ENCODE data around the gene MPZL3.

Gene MPZL3

DNA sequence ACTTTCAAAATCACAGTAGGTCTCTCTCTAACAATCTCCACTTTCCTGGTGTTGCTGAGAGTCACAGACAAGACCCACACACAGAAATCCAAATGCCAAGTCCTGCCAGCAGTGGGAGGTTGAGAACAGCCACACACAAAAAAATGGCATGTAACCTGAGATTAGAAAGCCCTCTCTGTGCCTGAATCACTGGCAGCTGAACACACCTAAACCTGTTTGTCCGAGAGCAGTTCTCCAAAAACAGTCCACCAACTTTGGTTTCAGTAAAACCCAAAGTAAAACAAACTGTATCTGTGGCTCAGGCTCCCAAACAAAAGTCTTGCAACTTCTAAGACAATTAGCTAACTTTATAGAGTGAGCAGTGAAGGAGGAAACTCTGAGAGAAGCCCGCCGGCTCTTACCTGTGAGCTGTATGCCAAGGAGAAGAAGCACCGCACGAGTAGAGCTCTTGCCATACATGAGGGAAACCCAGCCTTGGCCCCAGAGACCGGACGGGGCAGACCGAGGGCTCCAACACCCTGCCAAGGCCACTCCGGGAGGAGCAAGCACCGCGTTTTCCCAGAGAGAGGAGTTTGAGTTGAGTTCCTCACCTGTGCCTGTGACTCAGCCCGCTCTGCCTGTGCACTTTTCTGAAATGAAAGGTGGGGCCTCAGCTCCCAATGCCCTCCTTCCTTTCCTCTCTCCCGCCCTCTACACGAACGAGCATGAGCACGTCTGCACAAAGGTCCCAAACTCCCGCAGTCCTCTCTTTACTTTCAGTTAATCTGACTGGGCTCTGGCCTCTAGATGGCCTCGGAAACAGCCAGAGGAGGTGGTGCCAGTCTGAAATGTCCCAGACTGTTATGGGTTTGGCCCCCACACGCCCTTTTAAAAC lies 11.8 kb upstream of the MPZL3 start, which contains the start of gene MPZL2:
TSS of gene MPZL2 (minus strand) at position 603 of the 874 bp plus-strand sequence. CDS start at position 459, 144 bp downstream.
- in situ Hi-C loops (cut with HindIII; ENCODE audit: low pct_ligation_motif_present, low sequenced_read_pairs) = no loop called here
- H3K36me3 ChIP-seq (replicated peaks) = no peaks in the 10 kb centered on the region
- no peak for DNase-seq
- TF ChIP-seq, protein P1, sequence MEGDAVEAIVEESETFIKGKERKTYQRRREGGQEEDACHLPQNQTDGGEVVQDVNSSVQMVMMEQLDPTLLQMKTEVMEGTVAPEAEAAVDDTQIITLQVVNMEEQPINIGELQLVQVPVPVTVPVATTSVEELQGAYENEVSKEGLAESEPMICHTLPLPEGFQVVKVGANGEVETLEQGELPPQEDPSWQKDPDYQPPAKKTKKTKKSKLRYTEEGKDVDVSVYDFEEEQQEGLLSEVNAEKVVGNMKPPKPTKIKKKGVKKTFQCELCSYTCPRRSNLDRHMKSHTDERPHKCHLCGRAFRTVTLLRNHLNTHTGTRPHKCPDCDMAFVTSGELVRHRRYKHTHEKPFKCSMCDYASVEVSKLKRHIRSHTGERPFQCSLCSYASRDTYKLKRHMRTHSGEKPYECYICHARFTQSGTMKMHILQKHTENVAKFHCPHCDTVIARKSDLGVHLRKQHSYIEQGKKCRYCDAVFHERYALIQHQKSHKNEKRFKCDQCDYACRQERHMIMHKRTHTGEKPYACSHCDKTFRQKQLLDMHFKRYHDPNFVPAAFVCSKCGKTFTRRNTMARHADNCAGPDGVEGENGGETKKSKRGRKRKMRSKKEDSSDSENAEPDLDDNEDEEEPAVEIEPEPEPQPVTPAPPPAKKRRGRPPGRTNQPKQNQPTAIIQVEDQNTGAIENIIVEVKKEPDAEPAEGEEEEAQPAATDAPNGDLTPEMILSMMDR (IDR thresholded peaks at IDR 0.05; ENCODE audit: low read depth, low read length, missing control alignments) = no peak
- H3K27ac ChIP-seq = no peak within 1 kb of the TSS
- H3K4me3 ChIP-seq (ENCODE audit: low read depth, low read length) = no peak within 1 kb of the TSS
- peaks cover 31% of the 10 kb centered on the region for H3K27me3 ChIP-seq (replicated peaks)

DNA sequence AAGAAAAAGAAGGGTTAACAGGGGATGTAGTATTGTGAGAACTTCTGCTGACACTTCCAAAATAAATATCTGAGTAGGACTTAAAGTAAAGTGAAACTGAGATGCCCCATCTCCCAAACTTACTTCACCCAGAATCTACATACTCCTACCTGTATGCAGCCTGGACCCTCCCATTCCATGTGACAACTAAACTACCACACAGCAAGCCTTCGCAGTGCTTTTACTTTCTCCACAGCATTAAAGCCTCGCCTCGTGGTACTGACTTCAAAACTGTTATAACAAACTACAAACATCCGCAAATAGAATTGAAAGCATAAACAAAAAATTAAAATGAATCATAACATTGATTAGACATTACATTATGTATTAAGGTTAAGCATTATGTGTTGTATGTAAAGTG lies 10.9 kb upstream of the MPZL3 start:
- Histone ChIP-seq H3K27me3 (replicated peaks) (peaks cover 31% of the 10 kb centered on the region), H3K36me3 (replicated peaks) (no peaks in the 10 kb centered on the region), H3K27ac (no peak overlapping the region), H3K4me3 (ENCODE audit: low read depth, low read length) (no peak overlapping the region)
- TF ChIP-seq, protein P1 (IDR thresholded peaks at IDR 0.05; ENCODE audit: low read depth, low read length, missing control alignments) = no peak
- in situ Hi-C loops (cut with HindIII; ENCODE audit: low pct_ligation_motif_present, low sequenced_read_pairs) = no loop called here
- DNase-seq = no peak

DNA sequence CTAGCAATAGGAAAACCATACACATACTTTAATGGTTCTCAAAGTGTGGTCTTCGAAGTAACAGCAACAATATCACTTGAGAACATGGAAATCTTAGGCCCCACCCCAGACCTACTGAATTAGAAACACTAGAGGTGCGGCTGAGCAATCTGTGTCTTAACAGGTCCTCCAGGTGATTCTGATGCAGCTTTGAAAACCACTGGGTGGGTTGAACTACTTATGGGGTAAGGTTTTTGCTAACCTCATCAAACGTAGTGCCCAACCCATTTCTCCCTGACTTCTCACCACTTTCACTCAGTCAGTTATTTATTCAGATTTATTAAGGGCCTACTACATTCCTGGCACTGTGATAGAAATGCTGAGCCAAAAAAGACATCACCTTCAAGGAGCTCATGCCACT lies 8.2 kb upstream of the MPZL3 start:
- in situ Hi-C loops (cut with HindIII; ENCODE audit: low pct_ligation_motif_present, low sequenced_read_pairs) = no loop called here
- H3K27me3 ChIP-seq (replicated peaks) = peaks cover 24% of the 10 kb centered on the region
- no peaks in the 10 kb centered on the region for H3K36me3 ChIP-seq (replicated peaks)
- TF ChIP-seq, protein P1 (IDR thresholded peaks at IDR 0.05; ENCODE audit: low read depth, low read length, missing control alignments) = no peak
- no peak for DNase-seq
- H3K27ac ChIP-seq = no peak overlapping the region
- no peak overlapping the region for H3K4me3 ChIP-seq (ENCODE audit: low read depth, low read length)

DNA sequence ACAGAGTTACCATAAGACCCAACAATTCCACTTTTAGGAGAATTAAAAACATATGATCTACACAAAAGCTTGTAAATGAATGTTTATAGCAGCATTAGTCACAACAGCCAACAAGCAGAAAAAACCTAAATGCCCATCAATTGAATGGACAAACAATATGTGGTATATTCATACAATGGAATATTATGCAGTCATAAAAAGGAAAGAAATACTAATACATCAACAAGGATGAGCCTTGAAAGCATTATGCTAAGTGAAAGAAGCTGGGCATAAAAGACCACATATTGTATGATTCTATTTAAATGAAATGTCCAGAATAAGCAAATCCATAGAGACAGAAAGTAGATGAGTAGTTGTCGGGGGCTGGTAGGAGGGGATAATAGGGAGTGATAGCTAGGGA lies 7.0 kb upstream of the MPZL3 start:
- TF ChIP-seq, protein P1 (IDR thresholded peaks at IDR 0.05; ENCODE audit: low read depth, low read length, missing control alignments) = no peak
- in situ Hi-C loops (cut with HindIII; ENCODE audit: low pct_ligation_motif_present, low sequenced_read_pairs) = no loop called here
- no peaks in the 10 kb centered on the region for H3K36me3 ChIP-seq (replicated peaks)

DNA sequence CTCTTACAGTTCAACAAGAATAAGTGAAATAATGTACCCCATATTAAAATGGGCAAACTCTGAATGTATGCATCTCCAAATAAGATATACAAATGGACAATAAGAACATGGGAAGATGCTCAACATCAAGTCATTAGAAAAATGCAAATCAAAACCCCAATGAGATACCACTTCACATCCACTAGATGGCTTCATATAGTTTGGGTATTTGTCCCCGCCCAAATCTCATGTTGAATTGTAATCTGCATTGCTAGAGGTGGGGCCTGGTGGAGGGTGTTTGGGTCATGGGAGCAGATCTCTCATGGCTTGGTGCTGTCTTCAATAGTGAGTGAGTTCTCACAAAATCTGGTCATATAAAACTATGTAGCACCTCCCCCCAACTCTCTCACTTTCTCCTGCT lies 6.2 kb upstream of the MPZL3 start:
- TF ChIP-seq, protein P1 (IDR thresholded peaks at IDR 0.05; ENCODE audit: low read depth, low read length, missing control alignments) = peak; percentile 41
- in situ Hi-C loops (cut with HindIII; ENCODE audit: low pct_ligation_motif_present, low sequenced_read_pairs) = no loop called here
- Histone ChIP-seq H3K27me3 (replicated peaks) (peaks cover 8% of the 10 kb centered on the region), H3K36me3 (replicated peaks) (no peaks in the 10 kb centered on the region), H3K4me3 (ENCODE audit: low read depth, low read length) (no peak overlapping the region), H3K27ac (no peak overlapping the region)
- no peak for DNase-seq

More for the DNA sequence above, 7.0 kb upstream of the MPZL3 start:
- H3K27me3 ChIP-seq (replicated peaks) = peaks cover 15% of the 10 kb centered on the region
- no peak overlapping the region for H3K4me3 ChIP-seq (ENCODE audit: low read depth, low read length)
- no peak overlapping the region for H3K27ac ChIP-seq
- no peak for DNase-seq

Data from brain microvascular endothelial cell (primary cell).